HG03280 (cell line): ENCODE measurements around the gene CATSPER3.

Source experiments
- ATAC-seq: cut with Tn5 transposase; IDR thresholded peaks from one replicate; pipeline ENCODE4 v1.9.1; 2021; ENCODE audit warnings: mild to moderate bottlenecking, moderate library complexity; ENCODE audit not compliant: unreplicated experiment

The CATSPER3 gene

DNA sequence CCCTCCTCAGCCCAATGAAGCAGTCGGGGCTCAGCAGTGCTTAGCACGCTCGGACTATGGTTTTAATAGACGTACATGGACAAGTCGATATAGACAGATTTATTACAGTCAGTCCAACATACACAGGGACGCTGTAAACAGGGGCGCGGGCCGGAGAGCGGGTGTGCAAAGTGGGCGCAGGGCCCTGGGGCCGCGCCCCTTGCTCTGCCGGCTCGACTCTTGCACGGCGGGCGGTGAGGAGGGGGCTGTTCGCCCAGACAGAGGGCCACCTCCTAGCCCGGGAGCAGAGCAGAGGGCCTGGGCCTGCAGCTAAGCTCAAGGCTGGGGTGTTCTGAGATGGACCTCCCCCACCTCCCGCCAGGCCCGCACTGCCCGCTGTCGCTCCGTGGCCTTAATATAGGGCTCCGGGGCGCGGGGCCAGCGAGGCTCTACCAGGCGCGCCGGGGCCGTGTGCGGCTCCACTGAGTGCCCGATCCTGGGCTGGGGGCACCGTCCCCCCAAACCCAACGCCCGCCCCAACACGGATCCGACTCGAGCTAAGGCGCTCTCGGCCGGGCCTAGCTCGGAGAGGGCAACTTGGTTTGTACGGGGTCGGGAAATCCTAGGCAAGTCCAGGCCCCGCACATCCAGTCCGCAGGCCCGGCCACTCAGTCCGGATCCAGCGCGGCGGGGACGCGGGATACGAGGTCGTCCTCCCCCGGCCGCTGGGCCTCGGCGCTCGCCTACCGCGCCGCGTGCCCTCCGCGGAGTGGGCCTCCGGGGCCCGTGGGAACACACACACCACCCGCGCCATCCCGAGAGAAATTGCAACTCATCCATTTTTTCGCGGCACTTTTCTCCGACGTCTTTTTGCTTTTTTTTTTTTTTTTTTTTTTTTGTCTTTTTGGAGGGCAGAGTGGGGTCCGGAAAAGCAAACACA, 60.2 kb downstream of the CATSPER3 start:
- ATAC-seq = no peak

DNA sequence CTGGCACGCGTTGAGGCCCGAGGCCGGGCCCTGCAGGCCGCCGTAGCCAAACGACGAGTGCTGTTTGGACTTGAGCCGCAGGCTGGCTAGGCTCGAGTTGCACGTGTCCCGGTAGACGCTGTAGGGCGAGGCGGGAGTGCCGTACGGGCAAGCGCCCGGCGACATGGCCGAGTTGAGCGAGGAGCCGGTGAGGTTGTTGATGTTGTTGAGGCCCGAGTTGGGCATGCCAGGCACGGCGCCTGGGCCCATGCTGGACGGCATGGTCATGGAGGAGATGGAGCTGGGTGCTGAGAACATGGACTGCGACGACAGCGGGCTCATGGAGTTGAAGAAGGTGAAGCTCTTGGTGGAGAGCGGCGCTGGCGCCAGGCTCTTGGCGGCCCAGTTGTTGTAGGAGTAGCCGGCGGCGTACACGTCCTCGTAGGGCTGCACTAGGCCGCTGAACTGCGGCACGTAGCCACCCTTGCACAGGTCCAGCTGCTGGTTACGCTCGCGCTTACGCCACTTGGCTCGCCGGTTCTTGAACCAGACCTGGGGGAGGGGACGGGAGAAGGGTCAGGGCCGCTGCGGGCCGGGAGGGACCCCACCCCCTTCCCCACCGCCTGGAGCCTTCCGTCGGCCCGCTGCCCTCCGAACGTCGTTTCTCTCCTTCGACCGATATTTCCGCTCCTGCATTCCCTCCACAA, 61.2 kb downstream of the CATSPER3 start:
- ATAC-seq = no peak

DNA sequence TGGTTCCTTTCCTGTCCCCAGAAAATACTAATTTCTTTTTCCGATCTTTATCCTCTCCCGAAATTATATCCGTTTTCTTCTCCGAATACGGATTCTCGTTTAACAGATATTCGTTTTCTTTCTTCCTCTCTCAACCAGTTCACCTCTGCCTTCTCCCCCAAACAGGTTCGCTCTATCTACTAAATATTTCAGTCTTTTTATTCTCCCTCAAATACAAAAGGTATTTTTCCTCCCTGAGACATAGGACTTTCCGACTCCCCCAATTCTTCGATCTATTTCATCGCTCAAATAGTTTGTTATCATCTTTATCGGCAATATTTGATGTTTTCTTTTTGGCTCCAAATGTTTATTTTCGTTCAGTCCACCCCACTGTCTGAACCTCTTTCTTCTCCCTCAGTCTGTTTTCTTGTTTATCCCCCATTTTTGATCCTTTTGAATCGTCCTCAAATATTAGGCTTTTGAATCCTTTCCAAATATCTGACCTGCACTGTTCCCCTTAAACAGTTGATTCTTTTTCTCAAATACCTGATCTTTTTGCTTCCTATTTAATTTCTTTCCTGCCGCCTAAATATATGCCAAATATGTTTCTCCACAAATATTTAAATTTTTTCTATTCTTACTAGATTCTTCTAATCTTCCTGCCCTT, 61.9 kb downstream of the CATSPER3 start:
- ATAC-seq = no peak

DNA sequence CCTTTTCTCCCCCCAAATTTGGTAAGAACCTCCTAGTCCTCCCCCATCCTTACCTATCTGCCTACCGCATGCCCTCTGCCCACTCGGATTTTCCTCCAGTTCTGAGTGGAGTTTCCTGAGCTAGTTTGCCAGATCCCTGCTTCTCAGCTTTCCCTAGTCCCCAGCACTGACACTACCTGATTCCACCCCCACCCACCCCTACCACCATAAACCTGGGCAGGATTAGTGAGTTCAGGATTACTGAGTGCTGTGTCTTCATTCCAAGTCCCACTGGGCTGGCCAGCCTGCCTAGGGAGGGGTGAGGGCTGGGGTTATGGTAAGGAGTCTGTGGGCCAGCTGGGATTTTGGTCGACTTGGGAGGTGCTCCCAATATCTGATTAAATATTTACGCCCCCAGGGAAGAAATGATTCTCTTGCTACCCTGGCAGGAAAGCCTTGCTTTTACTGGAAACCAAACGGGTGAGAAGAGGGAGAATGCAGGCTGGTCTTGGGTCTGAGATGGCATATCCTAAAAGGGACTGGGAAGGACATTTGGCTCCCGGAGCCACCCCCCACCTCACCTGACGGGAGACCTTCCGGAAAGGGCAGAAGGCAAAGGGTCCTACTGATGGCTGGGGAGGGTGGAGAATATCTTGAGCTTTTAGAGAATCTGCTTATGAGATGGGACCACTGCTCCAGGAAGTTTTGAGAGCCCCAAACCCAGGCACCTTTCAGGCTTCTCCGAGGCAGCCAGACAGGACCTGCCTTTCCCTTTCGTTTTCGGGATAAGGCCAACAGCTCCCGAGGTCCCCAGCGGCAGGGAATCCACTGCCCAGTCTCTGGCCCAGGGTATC, 62.6 kb downstream of the CATSPER3 start:
- ATAC-seq = no peak

DNA sequence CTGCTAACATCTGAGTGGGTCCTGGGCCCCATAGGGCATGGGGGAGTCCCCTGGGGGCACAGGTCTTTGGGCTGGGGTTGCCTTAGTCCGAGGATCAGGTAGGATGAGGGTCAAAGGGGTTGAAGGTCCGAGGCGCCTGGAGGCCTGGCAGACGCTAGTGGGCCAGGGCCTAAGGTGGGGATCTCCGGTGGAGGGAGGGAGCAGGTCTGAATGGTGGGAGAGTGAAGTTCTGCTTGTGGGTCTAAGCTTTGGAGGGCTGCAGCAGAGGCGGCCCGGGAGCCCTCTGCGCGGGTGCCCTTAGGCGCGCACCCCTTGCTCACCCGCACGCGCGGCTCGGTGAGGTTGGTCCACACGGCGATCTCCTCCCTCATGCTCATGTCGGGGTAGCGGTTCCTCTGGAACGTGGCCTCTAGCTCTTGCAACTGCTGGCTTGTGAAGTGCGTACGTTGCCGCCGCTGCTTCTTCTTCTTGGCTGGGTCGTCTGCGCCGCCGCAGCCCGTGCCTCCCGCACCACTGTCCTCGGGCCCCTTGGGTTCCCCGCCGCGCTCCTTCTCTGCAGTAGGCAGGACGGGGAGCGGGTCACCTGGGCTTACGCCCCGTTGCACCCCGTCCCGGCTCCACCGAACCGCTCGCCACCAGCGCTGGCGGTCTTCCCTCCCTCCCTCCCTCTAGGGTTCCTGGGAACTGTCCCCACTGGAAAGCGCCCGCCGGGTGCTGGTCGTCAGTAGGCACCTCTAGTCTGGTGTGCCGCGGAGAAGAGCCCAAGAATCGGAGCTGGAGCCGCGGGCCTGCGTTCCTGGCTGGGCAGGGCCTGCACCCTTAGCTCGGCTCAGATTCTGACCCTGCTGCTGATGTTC, 63.5 kb downstream of the CATSPER3 start:
- no peak for ATAC-seq

DNA sequence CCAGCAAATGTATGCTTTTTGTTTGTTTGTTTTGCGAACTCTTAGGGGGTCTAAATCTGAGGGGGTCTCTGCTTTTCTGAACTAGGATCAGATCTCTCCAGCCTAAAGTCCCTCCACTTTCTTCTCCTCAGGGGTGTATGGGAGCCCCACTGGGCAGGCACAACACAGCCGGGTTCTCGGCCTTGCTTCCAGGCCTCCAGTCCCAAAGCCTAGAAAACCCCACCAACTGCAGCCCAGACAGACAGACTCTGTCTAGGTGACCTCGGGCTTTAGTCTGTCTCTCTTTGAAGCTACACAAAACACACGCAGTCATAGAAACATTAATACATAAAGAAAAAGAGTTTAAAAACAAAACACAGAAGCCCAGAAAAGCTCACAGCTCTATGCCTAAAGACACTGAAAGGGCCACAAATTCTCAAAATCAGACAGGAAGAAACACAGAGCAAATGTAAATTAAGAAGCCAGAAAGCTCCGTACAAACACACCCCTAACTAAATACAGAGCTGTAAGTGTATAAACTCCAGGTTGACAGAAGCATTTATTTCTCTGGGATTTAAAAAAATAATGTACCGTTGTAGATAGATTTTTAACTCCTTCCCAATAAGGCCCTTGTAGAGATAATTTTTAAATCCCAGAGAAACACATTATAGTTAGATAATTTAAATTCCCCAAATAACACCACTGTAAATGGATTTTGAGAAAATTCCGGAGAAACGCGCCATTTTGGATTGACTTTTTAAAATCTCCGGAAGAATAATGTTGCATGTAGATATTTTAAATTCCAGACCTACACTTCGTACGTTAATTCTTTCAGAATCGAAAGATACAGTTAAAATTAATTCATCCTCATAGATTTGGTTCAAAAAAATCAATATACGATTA, 64.3 kb downstream of the CATSPER3 start:
- ATAC-seq = no peak

DNA sequence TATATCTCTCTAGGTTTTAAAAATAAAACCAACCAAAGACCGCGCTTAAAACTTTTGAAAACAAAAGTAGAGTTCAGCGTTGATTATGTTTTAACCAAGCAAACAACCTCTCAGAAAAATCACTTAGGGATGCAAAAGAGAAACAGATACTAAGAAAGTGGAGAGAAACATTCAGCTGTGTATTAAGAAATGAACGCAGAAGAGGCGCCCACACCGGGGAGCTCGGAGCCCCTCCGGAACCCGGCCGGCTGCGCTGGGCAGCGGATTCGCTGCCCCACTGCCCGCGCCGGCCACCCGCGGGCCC, 64.9 kb downstream of the CATSPER3 start:
- ATAC-seq = no peak

DNA sequence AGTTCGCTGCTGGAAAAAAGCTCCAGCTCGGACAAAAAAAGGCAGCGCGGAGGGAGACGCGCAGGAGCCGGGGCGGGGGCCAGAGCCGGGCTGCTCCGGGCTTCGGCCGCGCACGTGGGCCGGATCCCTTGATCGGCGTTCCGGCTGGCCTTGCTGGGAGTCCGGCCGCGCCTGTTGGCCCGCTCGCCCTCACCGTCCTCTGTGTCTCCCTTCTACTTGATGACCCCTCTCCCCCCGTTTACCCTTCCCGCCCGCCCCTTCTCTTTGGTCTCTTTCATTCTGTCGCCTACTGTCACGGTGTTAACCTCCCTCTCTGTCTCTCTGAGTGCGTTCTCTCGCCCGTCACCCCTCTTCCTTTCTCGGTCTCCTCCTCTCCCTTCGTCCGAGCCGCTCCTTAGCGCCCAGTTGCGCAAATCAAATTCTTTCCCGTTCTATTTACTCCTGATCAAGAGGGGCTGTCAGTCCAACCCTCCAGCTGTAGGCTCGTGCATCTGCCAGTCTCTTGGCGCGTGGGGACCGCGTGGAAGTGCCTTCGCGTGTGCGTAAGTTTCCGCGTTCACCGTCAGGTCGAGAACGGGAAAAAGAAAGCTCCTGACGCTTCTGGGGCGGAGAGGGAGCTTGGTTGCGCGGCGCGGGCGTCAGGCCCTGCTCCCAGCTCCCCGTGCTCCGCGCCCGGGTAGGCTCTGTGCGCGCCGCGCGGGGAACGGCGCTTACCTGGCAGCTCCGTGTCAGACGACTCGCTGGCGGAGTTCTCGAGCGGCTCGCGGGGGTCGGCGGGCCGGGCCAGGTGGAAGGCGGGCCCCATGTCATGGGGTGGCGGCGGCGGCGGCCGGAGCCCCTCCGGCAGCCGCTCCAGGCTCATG, 65.5 kb downstream of the CATSPER3 start:
- ATAC-seq = no peak

DNA sequence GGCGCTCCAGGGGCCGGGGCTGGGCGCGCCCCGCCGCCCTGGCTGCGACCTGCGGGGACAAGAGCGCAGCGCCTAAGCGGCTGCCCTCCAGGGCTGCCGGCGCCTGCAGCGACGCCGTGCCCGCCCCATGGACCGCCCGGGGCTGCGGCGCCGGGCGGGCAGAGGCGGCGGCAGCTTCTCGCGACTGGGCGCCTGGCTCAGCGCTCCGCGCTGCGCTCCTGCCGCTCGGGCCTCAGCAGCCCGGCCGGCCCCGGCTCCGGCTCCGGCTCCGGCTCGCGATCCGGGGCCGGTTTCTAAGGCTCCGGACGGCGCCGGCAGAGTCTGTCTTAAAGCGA, 66.2 kb downstream of the CATSPER3 start, which contains the start of gene PITX1:
Gene PITX1, minus strand, starts transcription at position 328 of the 335 bp plus-strand sequence. CDS start 347 bp downstream, outside the sequence.
- ATAC-seq = no peak

DNA sequence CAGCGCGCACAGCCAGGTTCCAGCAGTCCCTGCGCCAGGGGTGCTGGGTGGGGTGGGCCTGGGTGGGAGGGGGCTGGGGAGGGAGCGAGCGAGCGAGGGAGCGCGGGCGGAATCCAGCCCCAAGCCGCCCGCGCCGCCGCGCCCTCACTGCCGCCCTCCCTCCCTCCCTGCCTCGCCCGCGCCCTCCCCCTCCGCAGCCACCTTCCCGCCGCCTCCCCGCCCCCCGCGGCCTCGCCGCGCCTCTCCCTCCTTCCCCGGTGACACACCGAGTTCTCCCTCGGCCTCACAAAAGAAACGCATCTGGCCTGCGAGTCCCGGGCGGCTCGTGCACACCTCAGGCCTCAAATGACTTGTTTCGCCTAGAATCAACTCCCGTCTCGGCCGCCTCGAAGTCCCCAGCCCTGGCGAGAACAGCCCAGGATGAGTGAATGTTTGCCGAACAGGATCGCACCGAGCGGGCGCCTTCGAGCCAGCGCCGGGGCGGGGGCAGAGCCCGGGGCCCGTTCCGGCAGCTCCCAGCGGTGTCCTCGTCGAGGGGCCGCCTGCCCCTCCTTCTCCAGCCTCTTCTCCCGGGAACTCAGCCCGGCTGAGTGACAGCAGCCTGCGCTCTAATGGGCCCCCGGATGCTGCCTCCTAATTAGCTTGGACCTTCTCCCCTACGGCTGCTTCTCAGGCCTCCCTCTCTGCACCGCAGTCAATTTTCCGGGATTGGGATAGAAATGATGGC, 66.7 kb downstream of the CATSPER3 start:
- ATAC-seq = no peak

DNA sequence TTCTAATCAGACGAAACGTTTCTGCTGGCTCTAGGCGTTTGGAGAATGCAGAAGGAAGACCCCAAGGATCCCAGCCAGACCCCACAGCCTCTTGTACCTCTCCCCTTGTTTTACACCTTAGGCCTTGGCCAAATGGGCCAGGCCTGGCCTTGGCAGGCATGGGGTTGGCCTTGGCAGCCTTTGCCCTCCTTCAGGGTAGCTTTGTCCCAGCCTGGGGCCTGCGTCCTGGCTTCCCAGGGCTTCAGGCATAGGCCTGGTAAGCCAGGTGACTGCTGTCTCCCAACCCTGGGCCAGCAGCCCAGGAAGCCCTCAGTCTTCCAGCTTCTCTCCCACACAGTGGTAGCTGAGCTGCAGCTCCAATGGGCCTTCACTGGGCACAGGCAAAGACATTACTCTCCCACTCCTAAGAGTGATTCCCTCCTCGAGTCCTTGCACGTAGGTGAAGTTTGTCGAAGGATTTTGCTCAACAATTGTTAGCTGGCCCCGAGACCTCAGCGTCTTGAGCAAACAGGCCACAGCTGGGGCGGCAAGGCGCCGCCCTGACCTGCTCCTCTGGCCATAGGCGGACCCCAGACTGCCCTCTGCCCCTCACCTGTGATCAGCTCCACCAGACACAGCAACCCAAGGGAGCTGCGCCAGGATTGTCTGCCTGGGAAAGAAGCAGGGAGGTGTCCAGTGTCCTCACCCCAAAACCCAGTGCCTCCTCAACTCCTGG, 67.4 kb downstream of the CATSPER3 start:
- no peak for ATAC-seq

DNA sequence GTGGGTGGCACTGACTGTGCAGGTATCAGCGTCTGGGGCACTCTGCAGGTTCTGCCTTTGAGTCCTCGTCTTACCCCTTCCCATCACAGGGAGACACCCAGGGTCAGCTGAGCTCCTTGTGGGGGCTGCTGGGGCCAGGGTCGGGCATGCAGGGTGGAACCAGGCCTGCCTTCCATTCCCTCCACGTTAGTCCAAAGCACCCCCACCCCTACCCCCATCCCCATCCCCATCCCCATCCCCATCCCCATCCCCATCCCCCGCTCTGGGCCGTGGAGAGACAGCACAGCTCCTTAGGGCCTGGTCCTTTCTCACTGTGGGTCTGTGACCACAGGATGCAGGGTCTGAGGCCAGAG, 67.9 kb downstream of the CATSPER3 start:
- ATAC-seq = no peak

DNA sequence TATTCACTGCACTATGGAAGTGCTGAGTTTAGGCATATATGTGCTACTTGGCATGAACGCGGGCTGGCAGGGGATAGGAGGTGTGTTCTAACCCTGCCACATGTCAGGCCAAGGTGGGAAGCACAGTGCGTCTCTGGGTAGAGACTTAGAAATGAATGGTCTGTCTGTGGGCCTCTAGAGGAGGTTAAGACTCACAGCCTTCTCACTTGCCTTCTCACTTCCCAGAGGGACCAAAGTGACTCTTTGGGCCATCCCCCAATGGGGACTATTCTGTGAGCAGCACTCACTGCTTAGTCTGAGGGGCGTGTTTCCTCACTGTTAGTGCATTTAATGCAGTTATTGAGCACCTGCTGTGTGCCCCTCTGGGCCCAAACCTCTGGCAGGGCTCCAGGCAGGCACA, 68.7 kb downstream of the CATSPER3 start:
- no peak for ATAC-seq

DNA sequence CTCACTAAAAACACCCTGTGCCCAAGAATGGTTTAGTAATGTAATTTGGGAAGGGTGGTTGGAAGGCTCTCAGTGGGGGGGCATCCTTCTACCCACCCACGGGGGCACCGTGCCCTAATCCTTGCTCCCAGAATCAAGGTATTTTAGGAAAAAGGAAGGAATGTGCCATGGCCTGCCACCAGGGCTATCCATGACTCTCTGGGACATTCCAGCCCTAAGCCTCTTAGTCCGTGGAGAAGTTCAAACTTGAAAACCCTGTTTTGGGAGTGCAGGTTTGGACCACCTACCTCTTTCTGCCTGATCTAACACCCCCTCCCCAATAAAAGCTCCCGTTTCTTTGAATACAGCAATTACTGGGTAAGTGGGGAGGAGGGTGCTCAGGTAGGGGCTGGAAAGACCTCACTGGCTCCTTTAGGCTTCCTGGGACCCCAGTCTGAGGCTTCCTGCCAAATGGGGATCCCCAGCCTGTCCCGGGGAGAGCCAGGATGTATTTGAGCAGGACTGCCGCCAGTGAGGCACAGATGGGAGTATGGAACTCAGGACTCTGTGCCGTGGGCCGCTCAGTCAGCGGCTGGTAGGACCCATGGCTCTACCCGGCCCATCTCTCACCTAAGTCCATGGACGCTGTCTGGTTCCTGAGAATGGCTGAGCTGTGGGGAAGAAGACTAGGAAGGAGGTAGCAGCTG, 70.0 kb downstream of the CATSPER3 start:
- ATAC-seq = no peak

DNA sequence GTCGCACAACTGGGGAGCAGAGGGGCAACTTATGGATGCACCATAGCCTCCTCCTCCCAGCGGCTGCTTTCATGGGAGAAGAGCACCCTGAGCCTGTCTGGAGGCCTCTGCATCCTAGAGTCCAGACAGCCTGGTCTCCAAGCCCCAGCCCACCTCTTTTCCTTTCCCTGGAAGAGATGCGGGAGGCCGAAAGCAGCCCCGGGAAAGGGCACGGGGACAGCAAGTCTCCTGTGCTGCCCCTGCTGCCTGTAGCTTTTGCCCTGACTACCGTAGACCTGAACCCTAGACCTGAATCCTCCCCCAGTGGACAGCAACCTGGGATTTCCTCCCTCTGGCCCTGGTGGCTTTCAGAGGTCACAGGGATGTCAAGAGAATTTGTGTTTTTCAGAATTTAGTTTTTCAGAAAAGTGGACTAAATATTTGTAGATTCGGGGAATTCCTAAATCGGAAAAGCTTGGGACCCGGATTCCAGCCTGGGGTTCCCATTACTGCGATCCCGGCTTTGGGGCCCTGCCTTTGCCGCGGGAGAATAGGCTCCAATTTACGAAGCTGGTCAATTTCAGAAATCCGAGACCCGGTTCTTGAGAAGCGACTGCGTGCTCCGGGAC, 70.6 kb downstream of the CATSPER3 start:
- no peak for ATAC-seq

DNA sequence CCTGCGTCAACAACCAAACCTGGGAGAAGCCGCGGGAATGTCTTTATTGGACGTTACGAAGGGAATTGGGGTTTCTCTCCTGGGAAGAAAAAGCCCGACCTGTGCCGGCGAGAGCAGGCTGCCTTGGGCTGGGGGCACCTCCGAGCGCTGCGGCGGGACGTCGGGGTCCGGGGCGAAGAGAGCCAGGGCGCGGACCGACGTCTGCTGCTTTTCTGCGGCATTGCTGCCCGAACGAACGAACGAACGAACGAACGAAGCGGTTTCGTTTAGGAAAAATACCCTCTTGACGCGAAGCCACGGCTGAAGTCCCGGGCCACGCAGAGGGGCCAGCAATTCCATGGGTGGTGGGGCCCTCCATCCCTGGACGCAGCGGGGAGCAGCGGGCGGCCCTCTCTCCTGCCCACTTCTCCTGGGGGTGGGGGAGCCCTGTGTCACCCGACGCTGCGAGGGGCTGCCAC, 71.1 kb downstream of the CATSPER3 start:
- no peak for ATAC-seq
